Stimulated activated naive CD8-positive, alpha-beta T cell treated with anti-CD3 and anti-CD28 coated beads, Interleukin-15, Interleukin-2, amounts not matched to agents 100 ng/mL and 50 ng/mL, for 24 hours (primary cell): ENCODE data around the gene CERT1.
"Not testable (repeated sequence)": the region's sequence is repeated elsewhere in the genome, so short reads cannot be mapped to it uniquely, and the experiment has no call there.

Experiments
- H3K27ac Mint-ChIP-seq: one replicate; pipeline ENCODE4 v1.8.0; 2021; ENCODE audit warnings: mild to moderate bottlenecking, mixed read lengths
- H3K27me3 Mint-ChIP-seq: one replicate; pipeline ENCODE4 v1.8.0; 2021; ENCODE audit warnings: mixed read lengths
- H3K36me3 Mint-ChIP-seq: one replicate; pipeline ENCODE4 v1.8.0; 2021; ENCODE audit warnings: low read depth, mixed read lengths
- H3K4me1 Mint-ChIP-seq: one replicate; pipeline ENCODE4 v1.8.0; 2021; ENCODE audit warnings: low read depth, mixed read lengths
- H3K4me3 Mint-ChIP-seq: one replicate; pipeline ENCODE4 v1.8.0; 2021; ENCODE audit warnings: mild to moderate bottlenecking, mixed read lengths
- H3K9me3 Mint-ChIP-seq: one replicate; pipeline ENCODE4 v1.8.0; 2021; ENCODE audit warnings: mixed read lengths

The CERT1 gene

GRCh38 chr5:75511435-75512382 is at the start of gene CERT1, which contains the start of gene POLK:
CERT1 (minus strand) TSS chr5:75511629; CDS start chr5:75511207, 422 bp downstream.
POLK (plus strand) TSS chr5:75511891.
- Mint-ChIP-seq H3K4me3 (peak within 1 kb of the TSS; percentile 93), H3K4me1 (peaks cover 61% of the 10 kb centered on the region)

GRCh38 chr5:75560655-75561054 is 49.2 kb upstream of the CERT1 start:
- peaks cover 84% of the 10 kb centered on the region for H3K36me3 Mint-ChIP-seq
- H3K4me3 Mint-ChIP-seq, H3K27ac Mint-ChIP-seq, H3K27me3 Mint-ChIP-seq: not testable (repeated sequence)
- peaks cover 55% of the 10 kb centered on the region for H3K4me1 Mint-ChIP-seq
- peaks cover 39% of the 10 kb centered on the region for H3K9me3 Mint-ChIP-seq

More at GRCh38 chr5:75511435-75512382, at the start of gene CERT1, which contains the start of gene POLK:
- Mint-ChIP-seq H3K36me3 (peaks cover 25% of the 10 kb centered on the region), H3K9me3 (no peaks in the 10 kb centered on the region), H3K27me3 (no peaks in the 10 kb centered on the region), H3K27ac (peak within 1 kb of the TSS; percentile 94)

- Mint-ChIP-seq H3K9me3 (peaks cover 26% of the 10 kb centered on the region), H3K4me1 (peaks cover 41% of the 10 kb centered on the region), H3K36me3 (peaks cover 80% of the 10 kb centered on the region), H3K27ac (no peak overlapping the region), H3K4me3 (no peak overlapping the region), H3K27me3 (no peaks in the 10 kb centered on the region)
Observed at GRCh38 chr5:75558981-75559632, 47.7 kb upstream of the CERT1 start.

- peaks cover 17% of the 10 kb centered on the region for H3K9me3 Mint-ChIP-seq
- peaks cover 80% of the 10 kb centered on the region for H3K36me3 Mint-ChIP-seq
Observed at GRCh38 chr5:75558221-75558620, 46.8 kb upstream of the CERT1 start.

GRCh38 chr5:75553358-75553757 is 41.9 kb upstream of the CERT1 start:
- Mint-ChIP-seq H3K36me3 (peaks cover 74% of the 10 kb centered on the region), H3K4me1 (peaks cover 14% of the 10 kb centered on the region), H3K27ac (no peak overlapping the region), H3K4me3 (no peak overlapping the region), H3K27me3 (no peaks in the 10 kb centered on the region), H3K9me3 (peaks cover 6% of the 10 kb centered on the region)

More at GRCh38 chr5:75558221-75558620, 46.8 kb upstream of the CERT1 start:
- peaks cover 33% of the 10 kb centered on the region for H3K4me1 Mint-ChIP-seq
- no peak overlapping the region for H3K4me3 Mint-ChIP-seq
- H3K27ac Mint-ChIP-seq: no peak overlapping the region
- no peaks in the 10 kb centered on the region for H3K27me3 Mint-ChIP-seq

GRCh38 chr5:75552764-75553163 is 41.3 kb upstream of the CERT1 start:
- no peaks in the 10 kb centered on the region for H3K27me3 Mint-ChIP-seq
- peaks cover 6% of the 10 kb centered on the region for H3K9me3 Mint-ChIP-seq
- no peak overlapping the region for H3K27ac Mint-ChIP-seq
- H3K36me3 Mint-ChIP-seq: peaks cover 68% of the 10 kb centered on the region
- peaks cover 8% of the 10 kb centered on the region for H3K4me1 Mint-ChIP-seq
- no peak overlapping the region for H3K4me3 Mint-ChIP-seq

GRCh38 chr5:75551471-75551870 is 40.0 kb upstream of the CERT1 start:
- Mint-ChIP-seq H3K9me3 (no peaks in the 10 kb centered on the region), H3K4me3 (no peak overlapping the region), H3K27ac (no peak overlapping the region), H3K27me3 (no peaks in the 10 kb centered on the region), H3K4me1 (no peaks in the 10 kb centered on the region), H3K36me3 (peaks cover 58% of the 10 kb centered on the region)

- no peak overlapping the region for H3K4me3 Mint-ChIP-seq
- peaks cover 55% of the 10 kb centered on the region for H3K36me3 Mint-ChIP-seq
- H3K27ac Mint-ChIP-seq: no peak overlapping the region
- H3K27me3 Mint-ChIP-seq: no peaks in the 10 kb centered on the region
- H3K9me3 Mint-ChIP-seq: no peaks in the 10 kb centered on the region
- H3K4me1 Mint-ChIP-seq: no peaks in the 10 kb centered on the region
Observed at GRCh38 chr5:75550597-75550996, 39.2 kb upstream of the CERT1 start.

- H3K4me1 Mint-ChIP-seq: peaks cover 7% of the 10 kb centered on the region
- H3K27me3 Mint-ChIP-seq: no peaks in the 10 kb centered on the region
- no peaks in the 10 kb centered on the region for H3K9me3 Mint-ChIP-seq
- no peak overlapping the region for H3K4me3 Mint-ChIP-seq
- peaks cover 51% of the 10 kb centered on the region for H3K36me3 Mint-ChIP-seq
- H3K27ac Mint-ChIP-seq: no peak overlapping the region
Observed at GRCh38 chr5:75547812-75548211, 36.4 kb upstream of the CERT1 start.

GRCh38 chr5:75546830-75547229 is 35.4 kb upstream of the CERT1 start:
- H3K4me1 Mint-ChIP-seq: peaks cover 7% of the 10 kb centered on the region
- H3K4me3 Mint-ChIP-seq: no peak overlapping the region
- no peaks in the 10 kb centered on the region for H3K27me3 Mint-ChIP-seq
- H3K9me3 Mint-ChIP-seq: no peaks in the 10 kb centered on the region
- H3K36me3 Mint-ChIP-seq: peaks cover 43% of the 10 kb centered on the region
- H3K27ac Mint-ChIP-seq: no peak overlapping the region

- H3K4me1 Mint-ChIP-seq: peaks cover 7% of the 10 kb centered on the region
- no peak overlapping the region for H3K4me3 Mint-ChIP-seq
- no peak overlapping the region for H3K27ac Mint-ChIP-seq
- no peaks in the 10 kb centered on the region for H3K27me3 Mint-ChIP-seq
- H3K9me3 Mint-ChIP-seq: no peaks in the 10 kb centered on the region
- H3K36me3 Mint-ChIP-seq: peaks cover 38% of the 10 kb centered on the region
Observed at GRCh38 chr5:75545131-75545530, 33.7 kb upstream of the CERT1 start.

GRCh38 chr5:75538211-75538610 is 26.8 kb upstream of the CERT1 start:
- Mint-ChIP-seq H3K27me3 (no peaks in the 10 kb centered on the region), H3K36me3 (peaks cover 49% of the 10 kb centered on the region), H3K4me3 (no peak overlapping the region), H3K9me3 (peaks cover 19% of the 10 kb centered on the region), H3K4me1 (peaks cover 24% of the 10 kb centered on the region), H3K27ac (no peak overlapping the region)

GRCh38 chr5:75536694-75537360 is 25.4 kb upstream of the CERT1 start:
- H3K4me1 Mint-ChIP-seq: peaks cover 26% of the 10 kb centered on the region
- no peaks in the 10 kb centered on the region for H3K27me3 Mint-ChIP-seq
- H3K27ac Mint-ChIP-seq: no peak overlapping the region
- peaks cover 62% of the 10 kb centered on the region for H3K36me3 Mint-ChIP-seq
- H3K4me3 Mint-ChIP-seq: no peak overlapping the region
- peaks cover 24% of the 10 kb centered on the region for H3K9me3 Mint-ChIP-seq

GRCh38 chr5:75536147-75536546 is 24.7 kb upstream of the CERT1 start:
- Mint-ChIP-seq H3K27ac (peak overlapping the region; percentile 7), H3K4me3 (no peak overlapping the region), H3K4me1 (peaks cover 26% of the 10 kb centered on the region), H3K27me3 (no peaks in the 10 kb centered on the region), H3K9me3 (peaks cover 24% of the 10 kb centered on the region), H3K36me3 (peaks cover 65% of the 10 kb centered on the region)

GRCh38 chr5:75534734-75535133 is 23.3 kb upstream of the CERT1 start:
- H3K36me3 Mint-ChIP-seq: peaks cover 56% of the 10 kb centered on the region
- no peak overlapping the region for H3K4me3 Mint-ChIP-seq
- H3K9me3 Mint-ChIP-seq: peaks cover 24% of the 10 kb centered on the region
- H3K27ac Mint-ChIP-seq: no peak overlapping the region
- no peaks in the 10 kb centered on the region for H3K27me3 Mint-ChIP-seq
- H3K4me1 Mint-ChIP-seq: peaks cover 29% of the 10 kb centered on the region
